ENCODE measurements around the gene WDFY3.

DNA sequence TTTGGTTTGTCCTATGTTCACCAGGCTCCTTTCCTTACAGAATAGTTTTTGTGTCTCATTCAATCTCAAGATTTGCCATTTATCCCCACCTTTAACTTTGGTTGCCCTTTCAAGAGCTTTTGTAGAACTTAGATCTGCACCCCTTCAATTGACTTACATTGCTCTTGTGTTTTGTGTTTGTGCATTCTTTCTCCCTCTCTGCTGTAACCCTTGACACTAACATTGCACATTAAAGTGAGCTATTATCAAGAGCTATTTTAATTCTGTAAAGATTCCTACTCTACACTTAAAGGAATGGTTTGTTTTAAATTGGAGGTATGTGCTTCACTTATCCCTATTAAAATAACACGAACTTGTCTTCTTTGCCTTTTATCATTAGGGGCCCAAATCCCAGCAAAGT is 318.3 kb downstream of the WDFY3 start:
- TF ChIP-seq POLR2A (IDR thresholded peaks at IDR 0.05): no peak
- TF ChIP-seq CTCF (IDR thresholded peaks at IDR 0.05): no peak

All from Peyer's patch (tissue), 4 donors.